HG03460 (cell line): Measurements from ENCODE around the gene PPP1R10.
A peak's percentile ranks its signal among the peaks of the same experiment; 100 is the strongest.
"Not testable (repeated sequence)": the region's sequence is repeated elsewhere in the genome, so short reads cannot be mapped to it uniquely, and the experiment has no call there.

ENCODE experiments used
- ATAC-seq: cut with Tn5 transposase; IDR thresholded peaks from one replicate; pipeline ENCODE4 v1.9.1; 2021; ENCODE audit not compliant: unreplicated experiment

Gene PPP1R10

DNA sequence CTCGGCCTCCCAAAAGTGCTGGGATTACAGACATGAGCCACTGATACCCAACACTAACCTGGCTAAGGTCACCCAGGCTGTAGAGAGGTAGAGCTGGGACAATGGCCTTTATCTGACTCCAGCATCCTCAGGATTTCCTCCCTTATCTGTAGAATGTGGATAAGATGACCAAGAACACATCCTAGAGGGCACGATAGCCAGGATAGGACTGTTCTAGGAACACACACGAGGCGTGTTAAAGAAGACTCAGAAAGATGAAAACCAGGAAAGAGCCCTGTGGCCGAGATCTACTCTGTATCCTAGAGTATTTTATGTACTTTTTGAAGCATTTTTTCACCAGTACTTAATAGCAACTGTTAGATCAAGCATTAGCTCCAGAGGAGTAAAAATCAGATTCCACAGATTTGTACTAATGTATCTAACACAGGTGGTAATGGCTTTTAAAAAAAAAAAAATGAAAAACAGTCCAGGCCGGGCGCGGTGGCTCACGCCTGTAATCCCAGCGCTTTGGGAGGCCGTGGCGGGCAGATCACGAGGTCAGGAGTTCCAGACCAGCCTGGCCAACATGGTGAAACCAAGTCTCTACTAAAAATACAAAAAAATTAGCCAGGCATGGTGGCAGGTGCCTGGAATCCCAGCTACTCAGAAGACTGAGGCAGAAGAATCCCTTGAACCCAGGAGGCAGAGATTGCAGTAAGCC, 17.3 kb downstream of the PPP1R10 start:
- ATAC-seq, result no peak

GRCh38 chr6:30598912-30599624, 18.0 kb downstream of the PPP1R10 start:
- ATAC-seq, result no peak

GRCh38 chr6:30597315-30598144, 19.5 kb downstream of the PPP1R10 start:
- not testable (repeated sequence) for ATAC-seq

GRCh38 chr6:30592287-30592686, 24.8 kb downstream of the PPP1R10 start:
- no peak for ATAC-seq

DNA sequence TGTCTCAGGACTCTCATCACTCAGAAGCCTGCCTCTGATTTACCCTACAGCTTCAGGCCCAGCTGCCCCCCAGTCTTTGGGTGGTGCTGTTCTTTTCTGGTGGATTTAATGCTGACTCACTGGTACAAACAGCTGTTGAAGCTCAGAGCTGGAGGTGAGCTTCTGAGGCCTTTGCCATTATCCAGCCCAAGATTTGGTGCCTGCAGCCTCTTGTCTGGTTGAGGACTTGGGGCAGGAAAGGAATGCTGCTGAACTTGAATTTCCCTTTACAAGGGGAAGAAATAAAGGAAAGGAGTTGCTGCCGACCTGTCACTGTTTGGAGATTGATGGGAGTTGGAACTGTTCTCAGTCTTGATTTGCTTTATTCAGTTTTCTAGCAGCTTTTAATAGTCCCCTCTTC, 26.0 kb downstream of the PPP1R10 start:
- no peak for ATAC-seq

DNA sequence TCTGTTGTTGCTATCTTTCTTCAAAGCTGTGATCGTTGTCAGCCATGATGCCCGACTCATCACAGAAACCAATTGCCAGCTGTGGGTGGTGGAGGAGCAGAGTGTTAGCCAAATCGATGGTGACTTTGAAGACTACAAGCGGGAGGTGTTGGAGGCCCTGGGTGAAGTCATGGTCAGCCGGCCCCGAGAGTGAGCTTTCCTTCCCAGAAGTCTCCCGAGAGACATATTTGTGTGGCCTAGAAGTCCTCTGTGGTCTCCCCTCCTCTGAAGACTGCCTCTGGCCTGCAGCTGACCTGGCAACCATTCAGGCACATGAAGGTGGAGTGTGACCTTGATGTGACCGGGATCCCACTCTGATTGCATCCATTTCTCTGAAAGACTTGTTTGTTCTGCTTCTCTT, 26.5 kb downstream of the PPP1R10 start:
- ATAC-seq, result no peak

DNA sequence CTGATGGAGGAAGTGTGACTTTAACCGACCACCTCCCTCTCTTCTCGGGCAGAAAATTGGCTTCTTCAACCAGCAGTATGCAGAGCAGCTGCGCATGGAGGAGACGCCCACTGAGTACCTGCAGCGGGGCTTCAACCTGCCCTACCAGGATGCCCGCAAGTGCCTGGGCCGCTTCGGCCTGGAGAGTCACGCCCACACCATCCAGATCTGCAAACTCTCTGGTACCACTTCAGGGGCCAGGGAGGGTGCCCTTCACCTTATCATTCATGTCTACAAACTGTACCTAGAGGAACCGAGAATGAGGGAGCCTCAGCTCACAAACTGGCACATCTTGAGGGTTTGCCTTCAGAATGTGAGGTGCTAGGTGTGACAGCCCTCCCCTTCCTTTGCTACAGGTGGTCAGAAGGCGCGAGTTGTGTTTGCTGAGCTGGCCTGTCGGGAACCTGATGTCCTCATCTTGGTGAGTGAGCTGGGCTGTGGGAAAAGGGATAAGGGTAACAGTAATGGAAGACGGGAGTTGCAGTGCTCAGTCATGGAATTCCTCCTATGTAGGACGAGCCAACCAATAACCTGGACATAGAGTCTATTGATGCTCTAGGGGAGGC, 27.2 kb downstream of the PPP1R10 start:
- no peak for ATAC-seq

DNA sequence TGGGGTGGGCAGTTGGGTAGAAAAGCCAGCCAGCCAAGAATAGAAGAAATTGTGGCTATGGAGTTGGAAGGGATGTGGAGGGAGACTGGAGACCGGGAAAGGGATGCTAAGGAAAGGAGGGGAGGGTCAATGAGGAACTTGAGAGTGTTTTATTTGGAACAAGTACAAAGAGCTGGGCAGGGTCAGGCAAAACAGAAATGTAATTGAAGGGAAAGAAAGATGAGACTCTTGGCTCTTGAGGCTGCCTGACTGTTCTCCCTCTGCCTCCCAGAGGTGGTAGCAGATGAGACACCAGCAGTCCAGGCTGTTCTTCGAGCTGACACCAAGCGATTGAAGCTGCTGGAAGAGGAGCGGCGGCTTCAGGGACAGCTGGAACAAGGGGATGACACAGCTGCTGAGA, 33.1 kb downstream of the PPP1R10 start:
- ATAC-seq, result no peak

DNA sequence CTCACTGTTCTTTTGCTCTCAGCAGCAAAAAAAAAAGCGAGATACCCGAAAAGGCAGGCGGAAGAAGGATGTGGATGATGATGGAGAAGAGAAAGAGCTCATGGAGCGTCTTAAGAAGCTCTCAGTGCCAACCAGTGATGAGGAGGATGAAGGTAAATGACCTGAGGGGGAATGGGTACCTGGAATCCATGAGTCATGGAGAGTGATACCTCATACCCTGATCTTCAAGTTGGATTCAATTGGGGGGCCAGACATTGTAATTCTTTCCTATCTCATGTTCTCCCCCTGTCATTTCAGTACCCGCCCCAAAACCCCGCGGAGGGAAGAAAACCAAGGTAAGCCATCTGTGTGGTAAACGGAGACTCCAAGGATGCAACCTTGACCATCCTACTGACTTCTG, 39.0 kb downstream of the PPP1R10 start:
- no peak for ATAC-seq

- ATAC-seq, result no peak
These were observed 43.9 kb downstream of the PPP1R10 start for GRCh38 chr6:30573113-30573512.

DNA sequence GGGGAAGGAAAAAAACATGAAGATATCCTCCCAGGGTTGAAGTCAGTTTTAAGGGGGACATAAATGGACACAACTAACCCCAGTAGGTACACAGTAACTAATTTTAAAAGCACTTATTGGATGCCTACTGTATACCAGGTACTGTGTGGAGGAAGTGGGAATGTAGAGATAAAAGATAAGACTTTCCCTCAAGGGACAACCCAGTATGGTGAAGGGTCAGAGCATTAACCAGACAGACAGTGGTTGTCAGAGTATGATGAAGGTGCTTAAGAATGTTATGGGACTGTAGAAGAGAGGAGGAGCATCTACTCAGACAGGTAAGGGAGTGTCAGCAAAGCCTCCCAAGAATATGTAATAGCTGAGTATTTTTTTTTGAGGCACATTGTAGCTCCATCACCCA, 44.9 kb downstream of the PPP1R10 start:
- ATAC-seq, result no peak

- no peak for ATAC-seq
These were observed 45.3 kb downstream of the PPP1R10 start for GRCh38 chr6:30571762-30572082.

GRCh38 chr6:30571075-30571761, 45.8 kb downstream of the PPP1R10 start, which contains the start of gene ABCF1:
Gene ABCF1, plus strand, starts transcription at chr6:30571442. Its CDS starts 46 bp downstream, at chr6:30571488.
- ATAC-seq, result peak; percentile 92

DNA sequence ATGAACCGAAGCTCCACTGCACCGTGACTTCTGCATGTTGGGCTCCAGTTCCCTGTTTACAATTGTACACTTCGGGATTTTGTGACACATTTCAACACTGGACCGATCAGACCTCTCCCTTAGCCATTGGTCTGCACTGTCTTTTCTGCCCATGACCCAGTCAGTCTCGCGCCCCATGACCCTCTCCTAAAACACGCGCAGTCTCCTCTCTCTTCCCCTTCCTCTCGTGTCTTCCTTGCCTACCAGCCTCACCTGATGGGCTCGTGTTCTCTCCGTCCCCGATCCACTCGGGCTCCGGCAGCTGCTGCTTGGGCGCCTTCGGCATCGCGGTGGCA, 46.3 kb downstream of the PPP1R10 start:
- ATAC-seq, result peak; percentile 20

DNA sequence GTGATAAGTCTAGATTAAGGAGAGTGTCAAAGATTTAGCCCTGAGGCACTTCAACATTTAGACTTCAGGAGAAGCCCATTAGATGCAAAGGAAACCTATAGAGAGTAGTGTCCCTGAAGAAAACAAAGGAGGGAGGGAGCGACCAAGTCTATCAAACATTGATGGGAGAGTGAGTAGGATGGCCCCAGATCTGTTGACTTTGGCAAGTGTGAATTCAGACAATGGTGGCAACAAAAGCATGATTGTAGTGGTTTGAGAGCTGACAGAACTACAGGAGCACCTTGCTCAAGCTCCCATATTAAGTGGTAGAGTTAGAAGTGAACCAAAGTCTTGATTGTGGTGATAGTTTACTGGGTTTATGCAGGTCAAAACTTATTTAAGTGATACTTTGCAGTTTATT, 46.8 kb downstream of the PPP1R10 start:
- ATAC-seq, result no peak

DNA sequence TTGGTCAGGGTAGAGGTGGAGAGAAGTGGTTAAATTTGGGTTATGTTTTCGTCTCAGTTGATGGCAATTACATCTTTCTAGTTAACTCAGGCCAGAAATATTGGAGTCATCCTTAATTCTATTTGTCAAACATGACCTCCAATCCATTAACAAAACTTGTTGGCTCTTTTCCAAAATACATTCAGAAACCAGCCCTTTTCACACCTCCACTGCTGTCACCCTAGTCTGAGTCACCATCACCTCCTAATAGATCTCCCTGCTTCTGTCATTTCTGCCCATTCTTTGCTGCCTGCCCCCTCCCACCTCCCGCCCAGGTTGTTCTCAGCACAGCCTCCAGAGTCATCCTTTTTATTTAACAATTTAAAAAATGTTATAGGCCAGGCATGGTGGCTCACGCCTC, 48.8 kb downstream of the PPP1R10 start:
- ATAC-seq, result no peak

DNA sequence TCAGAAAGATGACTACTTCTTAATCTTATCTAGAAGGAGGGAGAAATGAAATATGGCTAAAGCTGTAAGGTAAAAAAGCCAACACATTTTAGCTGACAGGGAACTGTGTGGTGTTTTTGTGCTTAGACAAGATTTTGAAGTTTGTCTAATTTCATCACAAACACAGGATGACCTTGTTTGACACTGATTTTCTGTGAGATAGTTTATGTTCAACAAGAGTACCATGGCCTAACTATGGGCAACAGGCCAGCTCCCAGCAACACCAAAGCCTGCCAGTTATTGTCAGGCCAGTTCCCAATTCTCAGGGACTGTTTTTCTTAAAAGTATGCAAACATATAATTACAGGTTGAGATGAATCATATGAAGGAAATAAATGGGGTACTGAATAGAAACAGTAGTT, 51.3 kb downstream of the PPP1R10 start:
- no peak for ATAC-seq

DNA sequence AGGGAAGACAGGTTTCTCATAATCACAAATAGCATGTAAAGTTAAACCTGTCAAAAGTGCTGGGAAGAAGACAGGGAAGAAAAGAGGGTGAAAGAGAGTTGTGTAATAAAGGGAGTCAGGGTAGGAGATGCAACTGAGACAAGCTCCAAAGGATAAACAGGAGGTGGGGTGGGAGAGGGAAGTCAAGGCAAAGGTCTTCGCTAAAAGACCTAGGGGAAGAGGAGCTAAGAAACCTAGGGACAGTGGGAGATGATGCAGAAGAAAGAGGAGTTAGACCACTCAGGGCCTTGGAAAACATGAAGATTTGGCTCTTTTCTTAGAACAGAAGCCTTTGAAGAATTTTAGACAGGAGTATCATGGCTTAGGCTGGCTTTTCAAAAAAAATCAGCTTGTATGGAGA, 52.9 kb downstream of the PPP1R10 start:
- no peak for ATAC-seq

GRCh38 chr6:30562470-30563425, 54.3 kb downstream of the PPP1R10 start:
- ATAC-seq, result no peak

DNA sequence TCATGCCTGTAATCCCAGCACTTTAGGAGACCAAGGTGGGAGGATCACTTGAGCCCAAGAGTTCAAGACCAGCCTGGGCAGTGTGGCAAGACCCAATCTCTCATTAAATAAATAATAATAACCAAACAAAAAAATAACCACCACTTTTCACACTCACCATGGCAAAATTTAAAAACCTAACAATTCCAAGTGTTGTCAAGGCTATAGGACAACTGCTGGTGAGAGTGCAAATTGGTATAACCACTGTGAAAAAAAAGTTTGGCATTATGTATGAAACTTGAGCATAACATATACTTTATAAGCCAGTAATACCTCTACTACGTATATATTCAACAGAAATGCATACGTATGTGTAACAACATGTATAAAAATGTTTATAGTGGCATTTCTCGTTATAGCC, 56.1 kb downstream of the PPP1R10 start:
- ATAC-seq, result no peak
